ENCODE data around the gene TCERG1L.
"Not testable (repeated sequence)": the region's sequence is repeated elsewhere in the genome, so short reads cannot be mapped to it uniquely, and the experiment has no call there.

TCERG1L gene

DNA sequence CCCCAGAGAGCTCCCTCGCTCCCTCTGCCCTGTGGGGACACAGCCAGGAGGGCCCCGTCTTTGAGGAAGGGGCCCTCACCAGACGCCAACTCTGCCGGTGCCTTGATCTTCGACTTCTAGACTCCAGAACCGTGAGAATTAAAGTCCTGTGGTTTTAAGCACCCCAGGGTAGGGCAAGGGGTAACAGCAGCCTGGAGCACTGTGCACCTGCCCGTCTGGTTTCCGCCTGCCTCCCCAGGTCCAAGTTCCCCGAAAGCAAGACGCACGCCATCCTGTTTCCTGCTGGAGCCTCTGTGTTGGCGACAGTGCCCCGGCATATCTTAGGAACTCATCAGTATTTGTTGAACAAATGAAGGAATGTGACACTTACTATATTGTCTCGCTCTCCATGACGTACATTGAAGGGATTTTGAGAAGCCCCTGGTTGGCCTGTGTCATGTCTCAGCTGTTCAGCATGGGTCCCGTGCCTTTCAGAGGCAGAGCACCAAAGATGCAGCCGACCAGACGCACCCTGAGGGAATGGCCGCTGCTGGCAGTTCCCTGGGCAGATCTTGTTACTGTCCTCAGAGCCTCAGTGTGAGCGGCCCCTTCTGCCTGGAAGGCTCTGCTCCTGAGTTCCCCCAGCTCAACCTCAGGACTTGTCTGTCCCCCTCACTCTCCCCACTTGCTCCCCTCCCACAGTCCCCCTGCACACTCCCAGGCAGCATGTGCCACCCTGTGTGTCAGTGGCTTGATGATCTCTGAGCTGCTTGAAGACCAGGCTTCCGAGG lies 226.2 kb downstream of the TCERG1L start:
- H3K27ac ChIP-seq (ENCODE audit: low read length), result no peak overlapping the region
- no peaks in the 10 kb centered on the region for H3K4me1 ChIP-seq (ENCODE audit: control insufficient read depth, low read depth, low read length)
- H3K4me3 ChIP-seq (ENCODE audit: low read length), result no peak overlapping the region
- no peaks in the 10 kb centered on the region for H3K9me3 ChIP-seq (ENCODE audit: control insufficient read depth, low read depth, low read length)
- H3K36me3 ChIP-seq (ENCODE audit: control insufficient read depth, low read depth, low read length), result no peaks in the 10 kb centered on the region
- no peaks in the 10 kb centered on the region for H3K27me3 ChIP-seq (ENCODE audit: control insufficient read depth, insufficient read depth, low read length)
- no peak overlapping the region for H3K9ac ChIP-seq (ENCODE audit: low read length)

DNA sequence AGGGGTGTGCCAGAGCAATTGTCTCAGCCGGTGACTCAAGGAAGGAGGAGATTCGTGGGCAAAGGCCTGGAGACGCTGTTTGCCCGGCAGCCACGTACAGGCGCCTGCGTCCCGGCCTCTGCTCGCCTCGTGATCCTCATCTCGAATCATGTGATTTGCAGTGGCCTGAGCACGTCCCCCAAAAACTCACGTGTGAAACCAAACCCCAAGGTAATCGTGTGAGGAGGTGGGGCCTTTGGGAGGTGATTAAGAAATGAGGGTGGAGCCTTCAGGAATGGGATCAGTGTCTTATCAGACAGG lies 226.8 kb downstream of the TCERG1L start:
- Histone ChIP-seq H3K9me3 (ENCODE audit: control insufficient read depth, low read depth, low read length) (no peaks in the 10 kb centered on the region), H3K36me3 (ENCODE audit: control insufficient read depth, low read depth, low read length) (no peaks in the 10 kb centered on the region), H3K27me3 (ENCODE audit: control insufficient read depth, insufficient read depth, low read length) (no peaks in the 10 kb centered on the region), H3K27ac (ENCODE audit: low read length) (no peak overlapping the region), H3K9ac (ENCODE audit: low read length) (no peak overlapping the region), H3K4me3 (ENCODE audit: low read length) (no peak overlapping the region), H3K4me1 (ENCODE audit: control insufficient read depth, low read depth, low read length) (no peaks in the 10 kb centered on the region)

DNA sequence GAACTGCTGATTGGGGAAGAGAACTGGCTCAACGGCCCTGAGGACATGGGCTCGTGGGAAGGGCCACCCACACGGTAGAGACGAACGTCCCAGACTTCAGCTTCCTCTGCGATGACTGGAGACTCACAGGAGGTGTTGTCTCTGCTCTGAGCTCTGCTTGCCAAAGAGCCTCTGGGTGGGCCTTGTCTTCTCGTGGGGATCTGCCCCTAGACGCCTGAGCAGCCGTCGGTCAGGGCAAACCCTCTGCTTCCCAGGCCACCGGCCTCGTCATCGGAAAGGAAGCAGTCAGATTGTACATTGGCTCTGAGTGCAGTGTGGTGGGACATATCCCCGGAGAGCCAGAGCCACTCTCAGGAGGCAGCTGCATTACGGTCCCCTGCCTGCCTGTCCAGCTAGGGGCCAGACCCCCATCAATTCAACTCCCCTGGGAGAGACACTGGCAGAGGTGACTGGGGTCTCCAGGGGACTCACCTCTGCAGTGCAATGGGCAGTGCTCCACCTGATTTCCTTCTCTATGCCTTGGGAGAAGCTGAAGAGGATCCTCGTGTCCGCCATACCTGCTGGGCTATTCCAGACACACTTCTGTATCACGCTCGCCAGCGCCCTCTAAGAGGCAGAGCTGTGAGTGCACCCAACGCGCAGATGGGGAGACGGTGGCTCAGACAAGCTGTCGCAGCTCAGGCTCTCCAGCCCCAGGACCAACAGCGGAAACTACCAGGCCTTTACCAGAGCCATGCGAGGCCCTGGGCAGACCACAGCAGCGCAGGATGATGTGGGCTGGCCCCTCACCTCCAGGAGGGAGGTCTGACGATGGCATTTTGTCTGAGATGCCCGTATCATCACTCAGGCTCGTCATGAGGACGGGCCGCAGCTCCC lies 227.4 kb downstream of the TCERG1L start:
- Histone ChIP-seq H3K36me3 (ENCODE audit: control insufficient read depth, low read depth, low read length) (no peaks in the 10 kb centered on the region), H3K9ac (ENCODE audit: low read length) (no peak overlapping the region), H3K27ac (ENCODE audit: low read length) (no peak overlapping the region), H3K27me3 (ENCODE audit: control insufficient read depth, insufficient read depth, low read length) (no peaks in the 10 kb centered on the region), H3K4me3 (ENCODE audit: low read length) (no peak overlapping the region), H3K4me1 (ENCODE audit: control insufficient read depth, low read depth, low read length) (no peaks in the 10 kb centered on the region), H3K9me3 (ENCODE audit: control insufficient read depth, low read depth, low read length) (no peaks in the 10 kb centered on the region)

DNA sequence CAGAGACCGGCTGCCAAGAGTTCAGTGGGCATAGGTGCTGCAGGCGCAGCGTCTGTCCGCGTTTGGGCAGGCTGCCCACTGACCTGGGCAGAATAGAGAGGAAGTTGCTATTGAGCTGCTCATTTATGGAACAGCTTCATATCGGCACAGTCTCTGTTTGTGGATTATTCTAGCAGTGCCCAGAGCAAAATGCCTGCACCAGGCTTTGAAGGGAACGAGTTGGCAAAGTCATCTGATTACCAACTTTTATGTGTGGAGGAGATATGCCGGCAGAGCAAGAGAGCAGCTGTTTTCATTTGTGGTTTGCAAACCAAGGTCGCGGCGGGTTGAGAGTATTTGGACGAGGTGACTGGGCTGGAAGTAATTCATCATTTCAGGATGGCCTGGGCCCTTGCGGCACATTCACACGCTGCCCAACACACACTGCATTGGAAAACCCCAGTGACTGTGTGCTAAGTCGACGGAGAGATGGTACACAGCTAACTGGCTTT lies 228.5 kb downstream of the TCERG1L start:
- H3K9me3 ChIP-seq (ENCODE audit: control insufficient read depth, low read depth, low read length), result no peaks in the 10 kb centered on the region
- H3K4me1 ChIP-seq (ENCODE audit: control insufficient read depth, low read depth, low read length), result no peaks in the 10 kb centered on the region
- H3K27ac ChIP-seq (ENCODE audit: low read length), result no peak overlapping the region
- no peak overlapping the region for H3K9ac ChIP-seq (ENCODE audit: low read length)
- no peaks in the 10 kb centered on the region for H3K27me3 ChIP-seq (ENCODE audit: control insufficient read depth, insufficient read depth, low read length)
- no peak overlapping the region for H3K4me3 ChIP-seq (ENCODE audit: low read length)
- no peaks in the 10 kb centered on the region for H3K36me3 ChIP-seq (ENCODE audit: control insufficient read depth, low read depth, low read length)

DNA sequence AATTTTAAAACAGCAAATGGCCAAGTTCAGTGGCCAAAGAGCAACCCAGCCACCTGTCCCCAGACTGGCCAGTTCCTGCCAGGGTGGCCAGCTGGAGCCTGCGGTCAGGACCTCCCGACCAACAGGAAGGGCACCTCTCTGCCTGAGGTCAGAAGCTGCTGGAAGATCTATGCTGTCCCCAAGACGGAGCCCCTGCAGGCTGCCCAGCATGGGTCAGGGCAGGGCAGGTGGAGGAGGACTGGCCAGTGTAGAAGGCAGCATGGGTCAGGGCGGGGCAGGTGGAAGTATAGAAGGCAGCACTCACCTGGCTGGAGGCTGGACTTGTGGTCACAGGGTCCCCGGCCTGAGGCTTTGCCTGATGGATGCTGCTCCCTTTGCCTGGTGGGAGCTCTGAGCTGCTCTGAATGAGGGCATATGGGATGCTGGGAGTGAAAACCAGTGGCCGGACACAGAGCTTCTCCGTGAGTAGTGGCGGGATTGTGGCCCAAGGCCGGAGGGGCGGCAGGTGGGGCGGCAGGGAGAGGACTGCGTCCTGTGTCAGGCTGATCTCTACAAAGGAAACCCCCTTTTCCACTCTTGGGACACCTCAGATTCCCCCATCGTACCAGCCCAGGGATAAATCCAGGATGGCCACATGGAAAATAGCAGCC lies 229.2 kb downstream of the TCERG1L start:
- Histone ChIP-seq H3K27me3 (ENCODE audit: control insufficient read depth, insufficient read depth, low read length) (no peaks in the 10 kb centered on the region), H3K9me3 (ENCODE audit: control insufficient read depth, low read depth, low read length) (no peaks in the 10 kb centered on the region), H3K36me3 (ENCODE audit: control insufficient read depth, low read depth, low read length) (no peaks in the 10 kb centered on the region), H3K4me1 (ENCODE audit: control insufficient read depth, low read depth, low read length) (no peaks in the 10 kb centered on the region), H3K4me3 (ENCODE audit: low read length) (no peak overlapping the region), H3K9ac (ENCODE audit: low read length) (no peak overlapping the region), H3K27ac (ENCODE audit: low read length) (no peak overlapping the region)

DNA sequence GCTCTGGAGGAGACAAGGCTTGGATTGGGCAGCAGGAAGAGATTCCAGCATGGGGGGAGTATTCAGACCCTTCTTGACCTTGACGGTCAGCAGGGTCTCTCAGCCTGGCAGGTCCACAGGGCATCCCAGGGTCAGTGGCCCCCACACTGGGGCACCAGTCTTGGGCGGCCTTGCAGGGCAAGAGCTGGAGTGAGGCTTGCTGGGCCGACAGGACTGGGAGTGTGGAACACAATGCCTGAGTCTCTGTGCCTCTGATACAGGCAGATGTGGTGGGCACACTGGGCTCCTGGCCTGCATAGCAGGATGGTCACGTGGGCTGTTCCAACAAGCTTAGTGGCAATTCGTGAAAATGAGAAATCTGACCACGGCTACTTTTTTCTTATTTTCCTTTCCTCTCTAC lies 229.7 kb downstream of the TCERG1L start:
- Histone ChIP-seq H3K9ac (ENCODE audit: low read length) (no peak overlapping the region), H3K27ac (ENCODE audit: low read length) (no peak overlapping the region), H3K27me3 (ENCODE audit: control insufficient read depth, insufficient read depth, low read length) (no peaks in the 10 kb centered on the region), H3K4me1 (ENCODE audit: control insufficient read depth, low read depth, low read length) (no peaks in the 10 kb centered on the region), H3K4me3 (ENCODE audit: low read length) (no peak overlapping the region), H3K36me3 (ENCODE audit: control insufficient read depth, low read depth, low read length) (no peaks in the 10 kb centered on the region), H3K9me3 (ENCODE audit: control insufficient read depth, low read depth, low read length) (no peaks in the 10 kb centered on the region)

DNA sequence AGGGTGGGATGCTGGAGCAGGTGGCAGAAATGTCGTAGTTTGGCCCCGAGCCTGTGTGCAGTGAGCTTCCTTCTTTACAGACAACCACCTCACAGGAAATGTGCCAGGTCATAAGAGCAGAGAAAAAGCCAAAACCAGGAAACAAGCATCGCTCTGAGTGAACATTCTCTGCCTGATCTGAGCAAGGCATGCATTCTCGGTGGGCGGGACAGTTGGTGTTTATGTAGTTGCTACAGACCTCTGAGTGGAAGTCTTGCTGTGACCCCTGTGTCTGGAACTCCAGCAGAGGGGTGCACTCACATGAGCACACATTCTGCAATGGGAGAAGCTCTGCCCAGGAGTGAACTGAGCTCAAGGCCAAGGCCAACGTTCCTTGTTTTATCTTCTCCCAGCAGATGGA lies 230.1 kb downstream of the TCERG1L start:
- H3K9ac ChIP-seq (ENCODE audit: low read length), result no peak overlapping the region
- H3K4me3 ChIP-seq (ENCODE audit: low read length), result no peak overlapping the region
- no peak overlapping the region for H3K27ac ChIP-seq (ENCODE audit: low read length)
- H3K4me1 ChIP-seq (ENCODE audit: control insufficient read depth, low read depth, low read length), result no peaks in the 10 kb centered on the region
- no peaks in the 10 kb centered on the region for H3K27me3 ChIP-seq (ENCODE audit: control insufficient read depth, insufficient read depth, low read length)
- H3K9me3 ChIP-seq (ENCODE audit: control insufficient read depth, low read depth, low read length), result no peaks in the 10 kb centered on the region
- H3K36me3 ChIP-seq (ENCODE audit: control insufficient read depth, low read depth, low read length), result no peaks in the 10 kb centered on the region

DNA sequence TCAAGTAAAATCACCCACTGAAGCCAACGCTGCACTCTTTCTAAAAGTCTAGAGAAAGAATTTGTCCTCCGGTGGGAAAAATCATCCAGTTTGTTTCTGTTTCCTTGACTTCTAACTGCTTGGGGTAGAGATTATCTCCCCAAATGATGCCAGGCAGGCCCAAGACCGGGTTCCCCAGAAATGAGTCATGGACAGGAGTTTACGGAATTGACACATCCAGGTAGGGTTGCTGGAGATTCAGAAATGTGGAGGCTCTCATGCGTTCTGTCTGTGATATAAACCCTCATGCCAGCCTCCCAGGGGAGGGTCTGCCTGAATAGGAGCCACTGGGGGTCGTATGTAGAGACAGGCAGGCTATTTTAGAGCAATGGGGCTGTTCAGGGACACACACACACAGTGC lies 230.9 kb downstream of the TCERG1L start:
- Histone ChIP-seq H3K9me3 (ENCODE audit: control insufficient read depth, low read depth, low read length) (no peaks in the 10 kb centered on the region), H3K9ac (ENCODE audit: low read length) (no peak overlapping the region), H3K4me3 (ENCODE audit: low read length) (no peak overlapping the region), H3K36me3 (ENCODE audit: control insufficient read depth, low read depth, low read length) (no peaks in the 10 kb centered on the region), H3K27ac (ENCODE audit: low read length) (no peak overlapping the region), H3K27me3 (ENCODE audit: control insufficient read depth, insufficient read depth, low read length) (no peaks in the 10 kb centered on the region), H3K4me1 (ENCODE audit: control insufficient read depth, low read depth, low read length) (no peaks in the 10 kb centered on the region)

DNA sequence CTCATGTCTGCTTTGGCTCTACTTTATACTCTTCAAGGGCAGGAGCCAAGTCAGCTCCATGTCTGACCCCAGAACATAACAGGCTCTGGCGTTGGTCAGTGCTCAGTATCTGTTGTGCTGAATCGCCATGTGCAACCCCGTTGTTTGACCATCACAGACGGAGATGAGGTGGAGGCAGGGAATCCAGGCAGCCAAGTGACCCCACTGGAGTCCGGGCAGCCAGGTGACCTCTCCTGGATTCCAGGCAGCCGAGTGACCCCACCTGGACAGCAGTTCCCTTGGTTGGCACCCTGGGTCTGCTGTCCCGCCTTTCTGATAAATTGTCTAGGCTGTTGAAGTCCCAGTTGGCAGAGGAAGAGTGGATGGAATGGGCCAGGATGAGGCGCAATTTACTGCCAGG lies 232.2 kb downstream of the TCERG1L start:
- Histone ChIP-seq H3K9ac (ENCODE audit: low read length) (no peak overlapping the region), H3K9me3 (ENCODE audit: control insufficient read depth, low read depth, low read length) (no peaks in the 10 kb centered on the region), H3K27me3 (ENCODE audit: control insufficient read depth, insufficient read depth, low read length) (no peaks in the 10 kb centered on the region), H3K4me3 (ENCODE audit: low read length) (no peak overlapping the region), H3K36me3 (ENCODE audit: control insufficient read depth, low read depth, low read length) (no peaks in the 10 kb centered on the region), H3K27ac (ENCODE audit: low read length) (no peak overlapping the region), H3K4me1 (ENCODE audit: control insufficient read depth, low read depth, low read length) (no peaks in the 10 kb centered on the region)

DNA sequence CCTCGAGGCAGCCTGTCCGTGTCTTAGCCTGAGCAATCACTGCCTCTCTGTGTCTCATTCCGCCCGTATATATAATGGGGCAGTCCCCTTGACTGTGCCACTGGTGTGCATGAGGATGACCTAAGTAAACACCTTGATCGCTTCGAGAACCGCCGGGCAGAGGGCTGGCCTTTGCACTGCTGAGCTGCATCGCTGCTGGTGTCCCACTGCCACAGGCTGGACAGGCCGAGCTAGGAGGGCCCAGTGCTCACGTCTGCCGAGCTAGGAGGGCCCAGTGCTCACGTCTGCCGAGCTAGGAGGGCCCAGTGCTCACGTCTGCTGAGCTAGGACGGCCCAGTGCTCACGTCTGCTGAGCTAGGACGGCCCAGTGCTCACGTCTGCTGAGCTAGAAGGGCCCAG lies 232.6 kb downstream of the TCERG1L start:
- not testable (repeated sequence) for H3K4me1 ChIP-seq (ENCODE audit: control insufficient read depth, low read depth, low read length); H3K9me3 ChIP-seq (ENCODE audit: control insufficient read depth, low read depth, low read length); H3K4me3 ChIP-seq (ENCODE audit: low read length); H3K9ac ChIP-seq (ENCODE audit: low read length); H3K27ac ChIP-seq (ENCODE audit: low read length); H3K36me3 ChIP-seq (ENCODE audit: control insufficient read depth, low read depth, low read length); H3K27me3 ChIP-seq (ENCODE audit: control insufficient read depth, insufficient read depth, low read length)

DNA sequence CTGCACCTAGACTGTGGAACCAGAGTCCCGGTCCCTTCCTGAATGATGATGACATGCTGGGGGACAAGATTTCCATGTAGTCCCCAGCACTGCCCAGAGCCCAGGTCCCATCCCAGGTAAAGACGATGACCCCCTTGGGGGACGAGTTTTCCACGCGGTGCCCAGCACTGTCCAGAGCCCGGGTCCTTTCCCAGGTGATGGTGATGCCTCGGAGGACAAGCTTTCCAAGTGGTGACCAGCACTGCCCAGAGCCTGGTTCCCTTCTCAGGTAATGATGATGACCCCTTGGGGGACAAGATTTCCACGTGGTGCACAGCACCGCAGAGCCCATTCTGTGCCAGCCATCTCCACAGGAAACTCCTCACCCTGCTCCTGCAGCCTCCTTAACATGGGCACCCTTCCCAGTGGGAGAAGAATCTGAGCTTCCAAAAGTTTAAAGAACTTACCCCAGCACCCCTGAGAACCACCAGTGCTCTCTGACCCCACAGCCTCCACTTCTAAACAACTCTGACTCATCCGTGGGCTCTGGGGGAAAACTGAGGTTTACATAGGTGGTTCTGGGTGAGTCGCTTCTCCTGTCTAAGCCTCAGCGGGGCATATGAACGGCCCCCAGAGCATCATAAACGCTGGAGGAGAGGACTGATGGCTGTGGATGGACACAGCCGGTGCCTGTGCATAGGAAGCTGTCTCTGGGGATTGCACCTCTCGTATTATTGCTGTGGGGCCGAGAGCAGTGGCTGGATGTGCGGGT lies 233.2 kb downstream of the TCERG1L start:
- H3K36me3 ChIP-seq (ENCODE audit: control insufficient read depth, low read depth, low read length), result no peaks in the 10 kb centered on the region
- H3K27me3 ChIP-seq (ENCODE audit: control insufficient read depth, insufficient read depth, low read length), result no peaks in the 10 kb centered on the region
- no peak overlapping the region for H3K9ac ChIP-seq (ENCODE audit: low read length)
- H3K4me3 ChIP-seq (ENCODE audit: low read length), result no peak overlapping the region
- H3K4me1 ChIP-seq (ENCODE audit: control insufficient read depth, low read depth, low read length), result no peaks in the 10 kb centered on the region
- H3K27ac ChIP-seq (ENCODE audit: low read length), result no peak overlapping the region
- H3K9me3 ChIP-seq (ENCODE audit: control insufficient read depth, low read depth, low read length), result no peaks in the 10 kb centered on the region
